Astrocyte (in vitro differentiated cells and primary cell): ENCODE results near the gene KCNG1. TPM values are rescaled to one million over a fixed set of nuclear protein-coding genes. Genes with fewer than 3 reads are reported as not detected.

ENCODE experiments used
- DNase-seq: peaks from one replicate; pipeline ENCODE4 v3.0.0-alpha.2; 2010; ENCODE audit warnings: low read depth
- FAIRE-seq: peaks from 2 replicates; lab custom pipeline; 2011; peaks lifted over from hg19 to GRCh38; lab: Jason Lieb, UNC
- H2AFZ ChIP-seq: 2 replicates; pipeline ENCODE4 v1.6.0; 2012; ENCODE audit warnings: low read depth, low read length, inconsistent platforms
- H3K27ac ChIP-seq: 2 replicates; pipeline ENCODE4 v1.5.1; 2011; ENCODE audit warnings: low read depth, low read length, inconsistent platforms
- H3K27me3 ChIP-seq: 2 replicates; pipeline ENCODE4 v1.6.0; 2011; ENCODE audit warnings: low read length, inconsistent platforms; ENCODE audit not compliant: insufficient read depth
- H3K36me3 ChIP-seq: 2 replicates; pipeline ENCODE4 v1.5.1; 2011; ENCODE audit warnings: low read length, inconsistent platforms; ENCODE audit not compliant: insufficient read depth
- H3K4me1 ChIP-seq: 2 replicates; pipeline ENCODE4 v1.5.1; 2011; ENCODE audit warnings: low read length, inconsistent platforms; ENCODE audit not compliant: insufficient read depth
- H3K4me2 ChIP-seq: 2 replicates; pipeline ENCODE4 v1.6.0; 2012; ENCODE audit warnings: low read length, inconsistent platforms
- H3K4me3 ChIP-seq: 2 replicates; pipeline ENCODE4 v1.5.1; 2011; ENCODE audit warnings: low read depth, mild to moderate bottlenecking, low read length, inconsistent platforms; ENCODE audit not compliant: insufficient read depth
- H3K79me2 ChIP-seq: 2 replicates; pipeline ENCODE4 v1.6.0; 2012; ENCODE audit warnings: mild to moderate bottlenecking, low read length, inconsistent platforms; ENCODE audit not compliant: insufficient read depth
- H3K9ac ChIP-seq: 2 replicates; pipeline ENCODE4 v1.6.0; 2012; ENCODE audit warnings: mild to moderate bottlenecking, low read length, inconsistent platforms
- H3K9me3 ChIP-seq: 2 replicates; pipeline ENCODE4 v1.5.1; 2012; ENCODE audit warnings: low read depth, mild to moderate bottlenecking, low read length, inconsistent platforms; ENCODE audit not compliant: insufficient read depth
- H4K20me1 ChIP-seq: 2 replicates; pipeline ENCODE4 v1.6.0; 2012; ENCODE audit warnings: low read length, inconsistent platforms; ENCODE audit not compliant: insufficient read depth
- H3K27ac Mint-ChIP-seq: one replicate; pipeline ENCODE4 v1.8.0; 2021; ENCODE audit warnings: mild to moderate bottlenecking, mixed read lengths; ENCODE audit not compliant: unreplicated experiment
- H3K27me3 Mint-ChIP-seq: one replicate; pipeline ENCODE4 v1.8.0; 2021; ENCODE audit warnings: low read depth, mixed read lengths; ENCODE audit not compliant: unreplicated experiment
- H3K36me3 Mint-ChIP-seq: one replicate; pipeline ENCODE4 v1.8.0; 2021; ENCODE audit warnings: low read depth, mixed read lengths; ENCODE audit not compliant: unreplicated experiment
- H3K4me1 Mint-ChIP-seq: one replicate; pipeline ENCODE4 v1.8.0; 2021; ENCODE audit warnings: low read depth, mixed read lengths; ENCODE audit not compliant: unreplicated experiment
- H3K4me3 Mint-ChIP-seq: one replicate; pipeline ENCODE4 v1.8.0; 2021; ENCODE audit warnings: mild to moderate bottlenecking, moderate library complexity, mixed read lengths; ENCODE audit not compliant: unreplicated experiment
- H3K9me3 Mint-ChIP-seq: one replicate; pipeline ENCODE4 v1.8.0; 2021; ENCODE audit warnings: mild to moderate bottlenecking, mixed read lengths; ENCODE audit not compliant: unreplicated experiment
- EZH2 ChIP-seq: IDR thresholded peaks from 2 replicates; pipeline ENCODE4 v1.6.1; 2012; ENCODE audit warnings: mild to moderate bottlenecking, low read length, inconsistent platforms; ENCODE audit not compliant: insufficient read depth
- total RNA-seq: library from RNA; stranded (reverse); gene quantifications from 2 replicates; pipeline ENCODE4 v1.2.1, GENCODE V29; 2021
- TF ChIP-seq, protein P1 (sequence below): IDR thresholded peaks from 2 replicates; pipeline ENCODE4 v1.5.1; 2011; ENCODE audit warnings: low read depth, mild to moderate bottlenecking, inconsistent platforms, low read length, moderate library complexity; ENCODE audit not compliant: insufficient read depth

The KCNG1 gene
- total RNA-seq, 1 donor from 2014 or later: 45.9 TPM

DNA sequence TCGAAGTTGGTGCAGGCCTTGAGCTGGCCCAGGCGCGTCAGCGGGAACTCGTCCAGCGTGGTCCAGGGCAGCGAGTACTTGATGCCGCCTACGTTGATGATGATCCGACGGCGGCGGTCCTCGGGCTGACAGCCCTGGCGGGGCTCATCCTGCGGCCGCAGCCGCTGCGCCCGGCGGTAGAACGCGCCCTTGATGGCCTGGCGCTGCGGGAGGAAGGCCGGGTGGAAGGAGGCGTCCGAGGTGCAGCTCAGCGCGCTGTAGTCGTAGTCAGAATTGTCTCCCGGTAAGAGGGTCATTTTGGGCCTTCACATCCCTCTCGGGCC lies 12.9 kb downstream of the KCNG1 start:
- H3K36me3 Mint-ChIP-seq: peaks cover 17% of the 10 kb centered on the region
- Histone ChIP-seq H3K27ac (no peak overlapping the region), H4K20me1 (peaks cover 74% of the 10 kb centered on the region), H3K9ac (no peak overlapping the region), H3K4me2 (no peak overlapping the region), H3K36me3 (peaks cover 29% of the 10 kb centered on the region), H3K4me1 (peaks cover 6% of the 10 kb centered on the region), H2AFZ (no peak overlapping the region), H3K4me3 (no peak overlapping the region), H3K27me3 (no peaks in the 10 kb centered on the region), H3K79me2 (peaks cover 68% of the 10 kb centered on the region), H3K9me3 (no peaks in the 10 kb centered on the region)
- peaks cover 4% of the 10 kb centered on the region for H3K4me1 Mint-ChIP-seq
- H3K9me3 Mint-ChIP-seq: peaks cover 1% of the 10 kb centered on the region
- no peak overlapping the region for H3K27ac Mint-ChIP-seq
- peaks cover 6% of the 10 kb centered on the region for H3K27me3 Mint-ChIP-seq
- H3K4me3 Mint-ChIP-seq: no peak overlapping the region
- TF ChIP-seq, protein P1, sequence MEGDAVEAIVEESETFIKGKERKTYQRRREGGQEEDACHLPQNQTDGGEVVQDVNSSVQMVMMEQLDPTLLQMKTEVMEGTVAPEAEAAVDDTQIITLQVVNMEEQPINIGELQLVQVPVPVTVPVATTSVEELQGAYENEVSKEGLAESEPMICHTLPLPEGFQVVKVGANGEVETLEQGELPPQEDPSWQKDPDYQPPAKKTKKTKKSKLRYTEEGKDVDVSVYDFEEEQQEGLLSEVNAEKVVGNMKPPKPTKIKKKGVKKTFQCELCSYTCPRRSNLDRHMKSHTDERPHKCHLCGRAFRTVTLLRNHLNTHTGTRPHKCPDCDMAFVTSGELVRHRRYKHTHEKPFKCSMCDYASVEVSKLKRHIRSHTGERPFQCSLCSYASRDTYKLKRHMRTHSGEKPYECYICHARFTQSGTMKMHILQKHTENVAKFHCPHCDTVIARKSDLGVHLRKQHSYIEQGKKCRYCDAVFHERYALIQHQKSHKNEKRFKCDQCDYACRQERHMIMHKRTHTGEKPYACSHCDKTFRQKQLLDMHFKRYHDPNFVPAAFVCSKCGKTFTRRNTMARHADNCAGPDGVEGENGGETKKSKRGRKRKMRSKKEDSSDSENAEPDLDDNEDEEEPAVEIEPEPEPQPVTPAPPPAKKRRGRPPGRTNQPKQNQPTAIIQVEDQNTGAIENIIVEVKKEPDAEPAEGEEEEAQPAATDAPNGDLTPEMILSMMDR: no peak
- TF ChIP-seq EZH2: no peak
- DNase-seq: no peak
- no peak for FAIRE-seq

DNA sequence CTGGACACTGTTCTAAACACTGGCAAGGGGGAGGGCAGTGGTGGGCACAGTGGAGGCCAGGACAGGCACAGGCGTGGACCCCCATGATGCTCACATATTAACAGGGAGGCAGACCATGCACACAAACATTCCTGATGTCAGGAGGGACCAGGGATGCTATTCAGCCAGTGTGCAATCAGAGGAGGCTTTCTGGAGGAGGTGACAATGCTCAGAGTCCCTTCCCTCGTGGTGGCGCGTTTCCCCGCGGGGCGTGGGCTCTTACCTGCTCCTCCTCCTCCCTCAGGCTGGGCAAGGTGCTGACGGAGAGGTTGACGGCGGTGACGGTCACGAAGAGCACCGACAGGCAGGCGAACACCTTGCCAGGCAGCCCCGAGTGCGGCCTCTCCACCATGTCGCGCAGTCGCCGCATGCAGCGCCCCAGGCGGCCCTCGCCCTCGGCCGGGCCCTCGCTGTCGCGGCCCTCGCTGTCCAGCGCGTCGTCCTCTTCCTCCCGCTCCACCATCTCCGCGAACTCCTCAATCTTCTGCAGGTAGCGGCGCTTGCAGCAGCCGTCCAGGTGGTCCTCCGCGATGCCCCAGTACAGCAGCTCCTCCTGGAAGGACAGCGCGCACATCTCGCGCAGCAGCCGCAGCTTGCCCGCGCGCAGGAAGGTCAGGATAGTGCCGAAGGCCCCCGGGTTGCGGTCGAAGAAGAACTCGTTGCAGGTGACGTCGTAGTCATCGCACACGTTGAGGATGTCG lies 13.4 kb downstream of the KCNG1 start:
- H3K4me3 ChIP-seq: no peak overlapping the region
- peaks cover 70% of the 10 kb centered on the region for H4K20me1 ChIP-seq
- no peak overlapping the region for H3K4me2 ChIP-seq
- no peak for DNase-seq
- Mint-ChIP-seq H3K27me3 (peaks cover 6% of the 10 kb centered on the region), H3K36me3 (peaks cover 18% of the 10 kb centered on the region), H3K4me3 (no peak overlapping the region), H3K9me3 (no peaks in the 10 kb centered on the region), H3K27ac (no peak overlapping the region), H3K4me1 (peaks cover 2% of the 10 kb centered on the region)
- FAIRE-seq: no peak
- H3K36me3 ChIP-seq: peaks cover 29% of the 10 kb centered on the region
- no peak overlapping the region for H3K27ac ChIP-seq
- no peaks in the 10 kb centered on the region for H3K27me3 ChIP-seq
- H3K79me2 ChIP-seq: peaks cover 66% of the 10 kb centered on the region
- no peak overlapping the region for H3K9ac ChIP-seq
- H3K4me1 ChIP-seq: peaks cover 1% of the 10 kb centered on the region
- no peaks in the 10 kb centered on the region for H3K9me3 ChIP-seq
- TF ChIP-seq, protein P1: no peak
- no peak for TF ChIP-seq EZH2
- H2AFZ ChIP-seq: no peak overlapping the region

DNA sequence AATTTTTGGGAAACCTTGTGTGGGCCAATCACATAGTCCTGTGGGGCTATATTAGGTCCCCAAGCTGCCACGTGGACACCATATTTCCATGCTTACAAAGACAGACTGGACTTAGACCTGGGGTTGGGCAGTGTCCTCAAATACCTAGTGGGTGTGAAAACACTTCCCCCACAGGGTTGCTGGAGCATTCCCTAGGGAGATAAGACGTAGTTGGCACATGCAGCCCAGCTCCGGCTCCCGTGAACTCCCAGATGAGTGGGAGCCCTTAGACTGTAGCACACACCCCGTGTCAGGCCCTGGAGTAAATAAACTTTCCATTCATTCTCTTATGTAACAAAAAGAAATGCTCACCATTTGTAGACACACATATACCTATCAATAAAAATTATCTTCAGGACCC lies 14.2 kb downstream of the KCNG1 start:
- H3K9me3 ChIP-seq: no peaks in the 10 kb centered on the region
- no peak overlapping the region for H3K27ac Mint-ChIP-seq
- peaks cover 32% of the 10 kb centered on the region for H3K36me3 ChIP-seq
- H4K20me1 ChIP-seq: peaks cover 67% of the 10 kb centered on the region
- no peak for FAIRE-seq
- DNase-seq: no peak
- H3K4me3 Mint-ChIP-seq: no peak overlapping the region
- H3K4me1 ChIP-seq: no peaks in the 10 kb centered on the region
- no peak overlapping the region for H3K27ac ChIP-seq
- peaks cover 6% of the 10 kb centered on the region for H3K27me3 Mint-ChIP-seq
- TF ChIP-seq, protein P1: no peak
- no peak for TF ChIP-seq EZH2
- no peak overlapping the region for H2AFZ ChIP-seq
- no peaks in the 10 kb centered on the region for H3K27me3 ChIP-seq
- H3K79me2 ChIP-seq: peaks cover 60% of the 10 kb centered on the region
- no peak overlapping the region for H3K4me3 ChIP-seq
- no peak overlapping the region for H3K9ac ChIP-seq
- no peaks in the 10 kb centered on the region for H3K9me3 Mint-ChIP-seq
- H3K4me1 Mint-ChIP-seq: no peaks in the 10 kb centered on the region
- H3K4me2 ChIP-seq: no peak overlapping the region
- H3K36me3 Mint-ChIP-seq: peaks cover 18% of the 10 kb centered on the region
